Right atrium auricular region (tissue), 2 donors: Measurements from ENCODE around the gene SON. TPM values are rescaled to one million over a fixed set of nuclear protein-coding genes. Genes with fewer than 3 reads are reported as not detected.

Source experiments
- DNase-seq: peaks from one replicate; pipeline ENCODE4 v3.0.0-alpha.2; 2019; ENCODE audit warnings: low spot score
- H3K27ac ChIP-seq, 2 donors: fragments of 200-600 bp; sonication (generic); 1 replicate in 1 of 2; 2 replicates in 1 of 2; pipeline ENCODE4 v1.5.1; 2016 to 2019
- H3K27me3 ChIP-seq, 2 donors: fragments of 200-600 bp; sonication (generic); one replicate each; pipeline versions ENCODE4 v1.5.1 to v1.6.0; 2017 to 2019
- H3K36me3 ChIP-seq: fragments of 200-600 bp; sonication (generic); one replicate; pipeline ENCODE4 v1.5.1; 2016
- H3K4me1 ChIP-seq, 2 donors: fragments of 200-600 bp; sonication (generic); one replicate each; pipeline versions ENCODE4 v1.5.1 to v1.6.0; 2017 to 2019
- H3K4me3 ChIP-seq, 2 donors: fragments of 200-600 bp; sonication (generic); 1 replicate in 1 of 2; 2 replicates in 1 of 2; pipeline ENCODE4 v1.5.1; 2017 to 2019; ENCODE audit warnings: mild to moderate bottlenecking in 1 of 2, moderate library complexity in 1 of 2
- H3K9me3 ChIP-seq, 2 donors: fragments of 200-600 bp; sonication (generic); one replicate each; pipeline ENCODE4 v1.5.1; 2019
- CTCF ChIP-seq, 2 donors: fragments of 200-600 bp; sonication (generic); IDR thresholded peaks; one replicate each; pipeline ENCODE4 v1.5.1; 2019; ENCODE audit warnings: antibody characterized with exemption in 2 of 2
- total RNA-seq, 2 donors: library from RNA; depleted of rRNA; stranded (reverse); fragments of >200 nt; gene quantifications; one replicate each; pipeline ENCODE4 v1.1.0, GENCODE V29; 2016

The SON gene
- total RNA-seq, 2 donors from 2014 or later = 105 to 189 TPM

DNA sequence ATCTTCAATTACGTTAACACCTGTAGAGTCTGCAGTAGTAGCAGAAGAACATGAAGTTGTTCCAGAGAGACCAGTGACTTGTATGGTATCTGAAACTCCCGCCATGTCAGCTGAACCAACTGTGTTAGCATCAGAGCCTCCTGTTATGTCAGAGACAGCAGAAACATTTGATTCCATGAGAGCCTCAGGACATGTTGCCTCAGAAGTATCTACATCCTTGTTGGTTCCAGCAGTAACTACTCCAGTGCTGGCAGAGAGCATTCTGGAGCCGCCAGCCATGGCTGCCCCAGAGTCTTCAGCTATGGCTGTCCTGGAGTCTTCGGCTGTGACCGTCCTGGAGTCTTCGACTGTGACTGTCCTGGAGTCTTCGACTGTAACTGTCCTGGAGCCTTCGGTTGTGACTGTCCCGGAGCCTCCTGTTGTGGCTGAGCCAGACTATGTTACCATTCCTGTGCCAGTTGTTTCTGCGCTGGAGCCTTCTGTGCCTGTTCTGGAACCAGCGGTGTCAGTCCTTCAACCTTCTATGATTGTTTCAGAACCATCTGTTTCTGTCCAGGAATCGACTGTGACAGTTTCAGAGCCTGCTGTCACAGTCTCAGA is 10.3 kb downstream of the SON start:
- DNase-seq = no peak
- H3K27me3 ChIP-seq = no peaks in the 10 kb centered on the region
- peaks cover 0 to 19% of the 10 kb centered on the region in 2 donors for H3K4me1 ChIP-seq
- H3K4me3 ChIP-seq = no peak overlapping the region
- no peaks in the 10 kb centered on the region for H3K9me3 ChIP-seq
- TF ChIP-seq CTCF (IDR thresholded peaks at IDR 0.05) = no peak
- peaks cover 89% of the 10 kb centered on the region for H3K36me3 ChIP-seq
- no peak overlapping the region for H3K27ac ChIP-seq

DNA sequence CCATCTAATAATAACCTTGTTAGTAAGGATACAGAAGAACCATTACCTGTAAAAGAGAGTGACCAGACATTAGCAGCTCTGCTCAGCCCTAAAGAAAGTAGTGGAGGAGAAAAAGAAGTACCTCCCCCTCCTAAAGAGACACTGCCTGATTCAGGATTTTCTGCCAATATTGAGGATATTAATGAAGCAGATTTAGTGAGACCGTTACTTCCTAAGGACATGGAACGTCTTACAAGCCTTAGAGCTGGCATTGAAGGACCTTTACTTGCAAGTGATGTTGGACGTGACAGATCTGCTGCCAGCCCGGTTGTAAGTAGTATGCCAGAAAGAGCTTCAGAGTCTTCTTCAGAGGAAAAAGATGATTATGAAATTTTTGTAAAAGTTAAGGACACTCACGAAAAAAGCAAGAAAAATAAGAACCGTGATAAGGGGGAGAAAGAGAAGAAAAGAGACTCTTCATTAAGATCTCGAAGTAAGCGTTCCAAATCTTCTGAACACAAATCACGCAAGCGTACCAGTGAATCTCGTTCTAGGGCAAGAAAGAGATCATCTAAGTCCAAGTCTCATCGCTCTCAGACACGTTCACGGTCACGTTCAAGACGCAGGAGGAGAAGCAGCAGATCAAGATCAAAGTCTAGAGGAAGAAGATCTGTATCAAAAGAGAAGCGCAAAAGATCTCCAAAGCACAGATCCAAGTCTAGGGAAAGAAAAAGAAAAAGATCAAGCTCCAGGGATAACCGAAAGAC is 11.6 kb downstream of the SON start:
- H3K9me3 ChIP-seq = no peaks in the 10 kb centered on the region
- peaks cover 0 to 19% of the 10 kb centered on the region in 2 donors for H3K4me1 ChIP-seq
- peaks cover 90% of the 10 kb centered on the region for H3K36me3 ChIP-seq
- no peak for DNase-seq
- H3K27me3 ChIP-seq = no peaks in the 10 kb centered on the region
- no peak for TF ChIP-seq CTCF (IDR thresholded peaks at IDR 0.05)
- H3K27ac ChIP-seq = no peak overlapping the region
- no peak overlapping the region for H3K4me3 ChIP-seq

DNA sequence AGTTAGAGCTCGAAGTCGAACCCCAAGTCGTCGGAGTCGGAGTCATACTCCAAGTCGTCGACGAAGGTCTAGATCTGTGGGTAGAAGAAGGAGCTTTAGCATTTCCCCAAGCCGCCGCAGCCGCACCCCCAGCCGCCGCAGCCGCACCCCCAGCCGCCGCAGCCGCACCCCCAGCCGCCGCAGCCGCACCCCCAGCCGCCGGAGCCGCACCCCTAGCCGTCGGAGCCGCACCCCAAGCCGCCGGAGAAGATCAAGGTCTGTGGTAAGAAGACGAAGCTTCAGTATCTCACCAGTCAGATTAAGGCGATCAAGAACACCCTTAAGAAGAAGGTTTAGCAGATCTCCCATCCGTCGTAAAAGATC is 12.1 kb downstream of the SON start:
- H3K4me1 ChIP-seq = peaks cover 0 to 19% of the 10 kb centered on the region in 2 donors
- no peak overlapping the region for H3K27ac ChIP-seq
- no peaks in the 10 kb centered on the region for H3K27me3 ChIP-seq
- no peak for TF ChIP-seq CTCF (IDR thresholded peaks at IDR 0.05)
- no peaks in the 10 kb centered on the region for H3K9me3 ChIP-seq
- no peak for DNase-seq
- H3K36me3 ChIP-seq = peaks cover 90% of the 10 kb centered on the region
- no peak overlapping the region for H3K4me3 ChIP-seq

DNA sequence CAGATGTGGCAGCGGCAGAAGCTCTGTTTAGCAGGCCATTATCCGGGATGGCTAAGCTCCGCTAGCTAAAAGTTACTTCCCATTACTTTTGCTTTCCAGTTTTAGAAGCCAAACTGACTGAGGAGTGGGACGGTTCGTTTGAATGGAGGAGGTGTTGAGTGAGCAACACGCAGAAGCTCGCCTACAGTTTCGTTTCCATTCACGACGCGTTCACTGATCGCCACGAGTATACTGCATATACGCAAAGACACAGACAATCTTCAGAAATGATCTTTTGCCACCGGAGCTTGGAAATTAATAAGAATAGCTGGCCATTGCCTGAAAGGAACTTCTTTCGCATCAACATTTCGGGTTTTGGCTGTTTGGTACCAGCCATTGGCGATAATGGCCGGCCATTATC is 14.6 kb downstream of the SON start:
- Histone ChIP-seq H3K4me1 (peaks cover 0 to 19% of the 10 kb centered on the region in 2 donors), H3K27me3 (no peaks in the 10 kb centered on the region), H3K9me3 (no peaks in the 10 kb centered on the region), H3K4me3 (no peak overlapping the region), H3K27ac (no peak overlapping the region), H3K36me3 (peaks cover 84% of the 10 kb centered on the region)
- TF ChIP-seq CTCF (IDR thresholded peaks at IDR 0.05) = no peak
- no peak for DNase-seq

DNA sequence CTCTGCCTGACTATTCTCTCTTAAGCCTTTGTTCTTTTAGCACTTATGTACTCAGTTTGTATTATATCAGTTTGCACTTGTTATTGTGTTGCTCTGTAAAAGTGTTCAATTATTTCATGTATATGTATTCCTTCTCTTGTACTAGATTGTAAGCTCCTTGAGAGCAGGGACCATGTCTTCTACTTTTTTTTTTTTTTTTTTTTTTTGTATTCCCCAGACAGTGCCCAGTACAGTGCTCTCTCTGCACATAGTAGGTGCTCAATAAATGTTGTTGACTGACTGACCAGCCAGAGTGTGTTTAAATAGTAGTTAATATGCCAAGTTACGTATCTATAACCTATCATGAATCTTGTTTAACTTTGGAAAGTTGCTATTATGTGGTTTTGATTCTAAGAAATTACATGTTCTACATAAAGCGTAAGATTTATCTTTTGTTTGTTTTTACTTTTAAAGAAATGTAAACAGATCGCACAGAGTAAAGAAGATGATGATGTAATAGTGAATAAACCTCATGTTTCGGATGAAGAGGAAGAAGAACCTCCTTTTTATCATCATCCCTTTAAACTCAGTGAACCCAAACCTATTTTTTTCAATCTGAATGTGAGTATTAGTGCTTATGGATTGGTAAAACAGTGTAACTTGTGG is 16.1 kb downstream of the SON start:
- no peak overlapping the region for H3K4me3 ChIP-seq
- no peak for DNase-seq
- peaks cover 0 to 19% of the 10 kb centered on the region in 2 donors for H3K4me1 ChIP-seq
- no peak overlapping the region for H3K27ac ChIP-seq
- H3K27me3 ChIP-seq = no peaks in the 10 kb centered on the region
- H3K36me3 ChIP-seq = peaks cover 76% of the 10 kb centered on the region
- no peaks in the 10 kb centered on the region for H3K9me3 ChIP-seq
- no peak for TF ChIP-seq CTCF (IDR thresholded peaks at IDR 0.05)
